Cardiac muscle cell (in vitro differentiated cells and primary cell): ENCODE data around the gene ROR2. TPM values are rescaled to one million over a fixed set of nuclear protein-coding genes. Genes with fewer than 3 reads are reported as not detected.

Experiments
- DNase-seq, 2 donors: peaks; one replicate each; pipeline versions ENCODE4 v3.0.0 to v3.0.0-alpha.2; 2010 to 2017; ENCODE audit warnings: low read depth in 1 of 2, low spot score in 1 of 2
- H3K27ac ChIP-seq: fragments of 200-600 bp; sonication (generic); 2 replicates; pipeline ENCODE4 v1.5.1; 2016
- H3K27me3 ChIP-seq: fragments of 200-600 bp; sonication (generic); 2 replicates; pipeline ENCODE4 v1.6.0; 2016; ENCODE audit warnings: control low read depth
- H3K36me3 ChIP-seq: fragments of 200-600 bp; sonication (generic); 2 replicates; pipeline ENCODE4 v1.5.1; 2016; ENCODE audit warnings: control low read depth
- H3K4me1 ChIP-seq: fragments of 200-600 bp; sonication (generic); 2 replicates; pipeline ENCODE4 v1.8.1; 2017; ENCODE audit warnings: low read depth, mild to moderate bottlenecking, mixed run types
- H3K4me3 ChIP-seq: fragments of 200-600 bp; sonication (generic); 2 replicates; pipeline ENCODE4 v1.5.1; 2016; ENCODE audit warnings: mild to moderate bottlenecking
- H3K9me3 ChIP-seq: fragments of 200-600 bp; sonication (generic); 2 replicates; pipeline ENCODE4 v1.5.1; 2017; ENCODE audit warnings: low read depth, mild to moderate bottlenecking, control low read depth
- polyA plus RNA-seq: library from polyadenylated mRNA; unstranded; fragments of >200 nt; fragmentation: Nextera tagmentation; extraction: Ambion mirVana; gene quantifications from 2 replicates; pipeline ENCODE4 v1.2.1, GENCODE V29; 2016
- total RNA-seq: library from RNA; depleted of rRNA; stranded (reverse); fragments of >200 nt; gene quantifications from 2 replicates; pipeline ENCODE4 v1.2.3, GENCODE V29; 2016
- TF ChIP-seq, protein P1 (sequence below): IDR thresholded peaks from 2 replicates; pipeline ENCODE4 v1.5.1; 2012; ENCODE audit warnings: low read depth, mild to moderate bottlenecking, low read length

The ROR2 gene
- total and polyA plus RNA-seq, 2 experiments from 2014 or later = 21.5 to 38.6 TPM

DNA sequence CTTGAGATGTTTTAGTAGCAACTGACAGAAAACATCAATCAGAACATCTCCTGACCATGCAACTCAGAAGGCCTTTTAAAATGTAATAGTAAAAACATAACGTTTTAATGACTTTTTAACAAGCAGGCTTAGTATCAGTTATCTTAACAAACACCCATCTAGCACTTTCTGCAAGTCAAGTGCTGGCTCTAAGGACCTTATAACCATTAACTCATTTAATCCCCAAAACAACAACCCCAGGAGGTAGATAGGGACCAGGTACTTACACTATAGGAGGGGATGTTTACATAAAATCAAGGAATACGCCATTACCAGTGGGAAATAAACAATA is 41.8 kb downstream of the ROR2 start:
- Histone ChIP-seq H3K27me3 (no peaks in the 10 kb centered on the region), H3K36me3 (no peaks in the 10 kb centered on the region), H3K27ac (peak overlapping the region; percentile 3), H3K9me3 (no peaks in the 10 kb centered on the region), H3K4me1 (peaks cover 34% of the 10 kb centered on the region), H3K4me3 (no peak overlapping the region)
- DNase-seq = no peak
- TF ChIP-seq, protein P1, sequence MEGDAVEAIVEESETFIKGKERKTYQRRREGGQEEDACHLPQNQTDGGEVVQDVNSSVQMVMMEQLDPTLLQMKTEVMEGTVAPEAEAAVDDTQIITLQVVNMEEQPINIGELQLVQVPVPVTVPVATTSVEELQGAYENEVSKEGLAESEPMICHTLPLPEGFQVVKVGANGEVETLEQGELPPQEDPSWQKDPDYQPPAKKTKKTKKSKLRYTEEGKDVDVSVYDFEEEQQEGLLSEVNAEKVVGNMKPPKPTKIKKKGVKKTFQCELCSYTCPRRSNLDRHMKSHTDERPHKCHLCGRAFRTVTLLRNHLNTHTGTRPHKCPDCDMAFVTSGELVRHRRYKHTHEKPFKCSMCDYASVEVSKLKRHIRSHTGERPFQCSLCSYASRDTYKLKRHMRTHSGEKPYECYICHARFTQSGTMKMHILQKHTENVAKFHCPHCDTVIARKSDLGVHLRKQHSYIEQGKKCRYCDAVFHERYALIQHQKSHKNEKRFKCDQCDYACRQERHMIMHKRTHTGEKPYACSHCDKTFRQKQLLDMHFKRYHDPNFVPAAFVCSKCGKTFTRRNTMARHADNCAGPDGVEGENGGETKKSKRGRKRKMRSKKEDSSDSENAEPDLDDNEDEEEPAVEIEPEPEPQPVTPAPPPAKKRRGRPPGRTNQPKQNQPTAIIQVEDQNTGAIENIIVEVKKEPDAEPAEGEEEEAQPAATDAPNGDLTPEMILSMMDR = no peak

DNA sequence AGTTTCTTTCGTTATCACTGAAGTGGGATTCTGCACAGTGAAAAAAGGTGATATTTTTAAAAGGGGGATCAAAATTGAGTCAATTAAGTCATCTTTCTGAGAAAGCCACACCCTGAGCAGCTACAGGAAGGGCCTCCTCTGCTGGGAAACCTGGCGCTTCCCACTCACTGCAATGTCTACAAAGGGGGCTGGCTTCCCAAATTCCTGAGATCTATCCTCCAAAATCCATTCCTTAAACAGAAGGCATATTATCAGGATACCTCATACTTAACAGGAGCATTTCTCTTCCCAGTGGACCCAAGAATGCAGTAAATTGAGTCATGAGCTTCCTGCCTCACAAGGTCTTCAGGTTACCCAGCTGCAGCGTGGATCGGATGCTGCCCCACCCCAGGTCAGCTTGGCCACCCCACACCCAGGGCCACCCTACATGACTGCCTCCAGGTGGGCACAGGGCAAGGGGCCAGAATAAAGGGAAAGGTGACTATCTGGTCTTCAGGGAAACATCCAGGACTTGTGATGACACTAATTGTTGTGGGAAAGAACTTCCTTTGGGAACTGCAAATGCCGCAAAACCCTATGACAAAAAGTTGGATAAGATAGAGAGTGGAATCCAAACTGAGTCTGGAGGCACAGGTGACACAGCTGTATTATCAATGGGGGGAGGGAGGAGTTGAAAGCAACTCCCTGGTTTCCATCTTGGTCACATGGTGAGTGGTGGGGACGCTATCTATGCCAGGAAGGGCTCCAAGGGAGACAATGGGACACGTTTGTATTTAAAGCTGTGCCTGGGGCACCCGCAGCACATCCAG is 42.3 kb downstream of the ROR2 start:
- TF ChIP-seq, protein P1 = no peak
- H3K27me3 ChIP-seq = no peaks in the 10 kb centered on the region
- H3K9me3 ChIP-seq = no peaks in the 10 kb centered on the region
- H3K36me3 ChIP-seq = no peaks in the 10 kb centered on the region
- H3K27ac ChIP-seq = peak overlapping the region; percentile 3
- DNase-seq = no peak
- no peak overlapping the region for H3K4me3 ChIP-seq
- peaks cover 34% of the 10 kb centered on the region for H3K4me1 ChIP-seq

DNA sequence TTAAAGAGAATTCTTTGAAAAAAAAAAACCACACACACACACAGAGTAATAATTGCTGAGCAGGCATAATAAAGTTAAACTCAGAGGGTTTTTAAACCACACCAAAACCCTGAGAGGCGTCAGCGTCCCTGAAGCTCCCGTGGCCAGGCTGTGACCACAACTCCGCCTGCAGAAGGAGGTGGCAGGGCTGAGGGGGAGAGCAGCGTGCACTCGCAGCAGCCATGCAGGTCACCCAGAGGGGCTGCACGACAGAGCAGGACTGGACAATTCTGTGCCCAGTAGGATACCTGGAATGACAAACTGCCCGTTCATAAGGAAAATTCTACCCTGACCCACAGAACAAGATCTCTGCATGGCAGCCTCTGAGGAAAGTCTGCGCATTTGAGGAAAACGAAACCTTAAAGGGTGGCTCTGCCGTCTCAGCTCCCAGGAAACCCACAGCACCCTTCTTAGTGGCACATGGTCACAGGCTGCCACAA is 44.0 kb downstream of the ROR2 start:
- no peaks in the 10 kb centered on the region for H3K27me3 ChIP-seq
- H3K4me1 ChIP-seq = peaks cover 50% of the 10 kb centered on the region
- H3K36me3 ChIP-seq = no peaks in the 10 kb centered on the region
- peak in 1 of 2 donors; percentile 34 for DNase-seq
- TF ChIP-seq, protein P1 = no peak
- H3K4me3 ChIP-seq = no peak overlapping the region
- H3K9me3 ChIP-seq = no peaks in the 10 kb centered on the region
- no peak overlapping the region for H3K27ac ChIP-seq

DNA sequence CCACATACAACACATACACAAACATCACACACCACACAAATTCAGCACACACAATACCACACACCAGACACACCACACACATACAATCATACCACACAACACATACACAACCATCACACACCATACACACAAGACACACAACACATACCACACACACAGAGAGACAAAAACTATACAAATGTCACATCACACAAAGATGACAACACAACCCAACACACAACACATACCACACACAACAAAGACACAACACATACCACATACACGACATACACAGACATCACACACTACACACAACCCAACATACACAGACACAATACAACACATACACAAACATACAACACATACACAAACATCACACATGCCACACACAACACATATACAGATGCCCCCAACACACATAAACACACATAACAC is 44.8 kb downstream of the ROR2 start:
- no peak overlapping the region for H3K4me3 ChIP-seq
- H3K27me3 ChIP-seq = no peaks in the 10 kb centered on the region
- no peaks in the 10 kb centered on the region for H3K36me3 ChIP-seq
- peaks cover 58% of the 10 kb centered on the region for H3K4me1 ChIP-seq
- TF ChIP-seq, protein P1 = no peak
- no peaks in the 10 kb centered on the region for H3K9me3 ChIP-seq
- DNase-seq = no peak
- H3K27ac ChIP-seq = no peak overlapping the region

DNA sequence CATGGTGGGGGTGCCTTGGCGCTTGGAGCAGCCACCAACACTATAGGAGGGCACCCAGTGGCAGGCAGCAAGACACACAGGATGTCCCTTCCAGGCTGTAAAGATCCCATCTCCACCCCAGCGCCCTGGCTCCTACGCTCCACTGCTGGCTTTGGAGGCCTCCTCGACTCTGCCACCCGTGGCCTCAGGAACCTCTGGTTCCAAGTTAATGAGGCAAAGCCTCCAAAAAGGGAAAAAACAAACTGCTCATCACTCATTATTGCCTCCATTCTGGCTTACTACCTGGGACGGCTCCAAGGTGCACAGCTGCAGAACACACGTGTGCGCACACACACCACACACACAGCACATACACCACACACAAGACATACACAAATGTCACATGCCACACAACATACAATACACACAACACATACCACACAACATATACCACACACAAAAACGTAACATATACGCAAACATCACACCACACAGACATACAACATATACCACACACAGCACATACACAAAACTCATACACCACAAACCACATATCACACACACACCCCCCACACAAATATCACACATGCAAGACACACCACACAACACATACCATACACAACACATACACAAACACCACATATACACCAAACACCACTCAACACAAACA is 45.3 kb downstream of the ROR2 start:
- Histone ChIP-seq H3K27me3 (no peaks in the 10 kb centered on the region), H3K36me3 (no peaks in the 10 kb centered on the region), H3K4me3 (no peak overlapping the region), H3K9me3 (no peaks in the 10 kb centered on the region), H3K4me1 (peaks cover 63% of the 10 kb centered on the region), H3K27ac (no peak overlapping the region)
- no peak for DNase-seq
- TF ChIP-seq, protein P1 = no peak
